Liver (tissue), 9 donors: Measurements from ENCODE around the gene CCNY. TPM values are rescaled to one million over a fixed set of nuclear protein-coding genes. Genes with fewer than 3 reads are reported as not detected.
A peak's percentile ranks its signal among the peaks of the same experiment; 100 is the strongest.

ENCODE experiments used
- DNase-seq: peaks from one replicate; pipeline ENCODE4 v3.0.0-alpha.2; 2017; ENCODE audit warnings: low spot score
- H3K27ac ChIP-seq, 2 donors: one replicate each; pipeline ENCODE4 v1.7.0; 2013; ENCODE audit warnings: inconsistent platforms in 2 of 2, low read length in 2 of 2, control low read depth in 1 of 2, low read depth in 1 of 2, mild to moderate bottlenecking in 1 of 2
- H3K27me3 ChIP-seq, 4 donors: one replicate each; pipeline versions ENCODE4 v1.6.1 to v1.7.0; 2013; ENCODE audit warnings: low read length in 3 of 4, inconsistent platforms in 1 of 4, mild to moderate bottlenecking in 1 of 4, moderate library complexity in 1 of 4; ENCODE audit not compliant: control insufficient read depth in 4 of 4, insufficient read depth in 4 of 4
- H3K36me3 ChIP-seq, 4 donors: one replicate each; pipeline versions ENCODE4 v1.6.1 to v1.7.0; 2013; ENCODE audit warnings: low read length in 3 of 4, mild to moderate bottlenecking in 3 of 4, low read depth in 1 of 4, moderate library complexity in 1 of 4; ENCODE audit not compliant: control insufficient read depth in 4 of 4, insufficient read depth in 3 of 4
- H3K4me1 ChIP-seq, 4 donors: one replicate each; pipeline versions ENCODE4 v1.6.1 to v1.7.0; 2013; ENCODE audit warnings: low read length in 3 of 4, mild to moderate bottlenecking in 3 of 4, moderate library complexity in 1 of 4; ENCODE audit not compliant: control insufficient read depth in 4 of 4, insufficient read depth in 4 of 4
- H3K4me3 ChIP-seq, 3 donors: one replicate each; pipeline versions ENCODE4 v1.6.1 to v1.7.0; 2013; ENCODE audit warnings: low read length in 3 of 3, control low read depth in 1 of 3, low read depth in 1 of 3, mild to moderate bottlenecking in 1 of 3
- H3K9ac ChIP-seq, 2 donors: one replicate each; pipeline ENCODE4 v1.7.0; 2013; ENCODE audit warnings: low read length in 2 of 2, mild to moderate bottlenecking in 2 of 2, moderate library complexity in 2 of 2, control low read depth in 1 of 2, low read depth in 1 of 2
- H3K9me3 ChIP-seq, 4 donors: one replicate each; pipeline versions ENCODE4 v1.6.1 to v1.7.0; 2013; ENCODE audit warnings: low read length in 3 of 4; ENCODE audit not compliant: control insufficient read depth in 4 of 4
- EGR1 ChIP-seq, 2 donors: IDR thresholded peaks; 2 replicates each; pipeline ENCODE4 v1.6.1; 2016 to 2018; ENCODE audit warnings: antibody characterized with exemption in 2 of 2, low read depth in 2 of 2
- FOXA1 ChIP-seq: IDR thresholded peaks from 2 replicates; pipeline ENCODE4 v1.6.1; 2016; ENCODE audit warnings: antibody characterized with exemption
- FOXA2 ChIP-seq: IDR thresholded peaks from 2 replicates; pipeline ENCODE4 v1.6.1; 2016; ENCODE audit warnings: antibody characterized with exemption
- GABPA ChIP-seq, 2 donors: IDR thresholded peaks in 1 of 2; conservative IDR thresholded peaks in 1 of 2; 2 replicates each; pipeline ENCODE4 v1.6.1; 2016; ENCODE audit warnings: antibody characterized with exemption in 2 of 2, mild to moderate bottlenecking in 1 of 2, moderate library complexity in 1 of 2
- HNF4A ChIP-seq, 2 donors: conservative IDR thresholded peaks; 2 replicates each; pipeline ENCODE4 v1.6.1; 2016; ENCODE audit warnings: antibody characterized with exemption in 2 of 2, mild to moderate bottlenecking in 2 of 2
- HNF4G ChIP-seq: IDR thresholded peaks from 2 replicates; pipeline ENCODE4 v1.6.1; 2016; ENCODE audit warnings: antibody characterized with exemption
- JUND ChIP-seq, 2 donors: IDR thresholded peaks; 2 replicates each; pipeline ENCODE4 v1.6.1; 2016; ENCODE audit warnings: antibody characterized with exemption in 2 of 2
- MAX ChIP-seq: IDR thresholded peaks from 2 replicates; pipeline ENCODE4 v1.6.1; 2016; ENCODE audit warnings: antibody characterized with exemption
- NR2F2 ChIP-seq: IDR thresholded peaks from 2 replicates; pipeline ENCODE4 v1.6.1; 2016; ENCODE audit warnings: antibody characterized with exemption
- RAD21 ChIP-seq, 2 donors: IDR thresholded peaks; 2 replicates each; pipeline ENCODE4 v1.6.1; 2016; ENCODE audit warnings: antibody characterized with exemption in 2 of 2, mild to moderate bottlenecking in 2 of 2
- RXRA ChIP-seq, 2 donors: IDR thresholded peaks; 2 replicates each; pipeline ENCODE4 v1.6.1; 2017 to 2018; ENCODE audit warnings: antibody characterized with exemption in 2 of 2, mild to moderate bottlenecking in 1 of 2
- SP1 ChIP-seq: IDR thresholded peaks from 2 replicates; pipeline ENCODE4 v1.6.1; 2018; ENCODE audit warnings: antibody characterized with exemption, mild to moderate bottlenecking
- TAF1 ChIP-seq: conservative IDR thresholded peaks from 2 replicates; pipeline ENCODE4 v1.6.1; 2016; ENCODE audit warnings: antibody characterized with exemption, mild to moderate bottlenecking
- YY1 ChIP-seq: IDR thresholded peaks from 2 replicates; pipeline ENCODE4 v1.6.1; 2016; ENCODE audit warnings: antibody characterized with exemption, mild to moderate bottlenecking
- ZBTB33 ChIP-seq: IDR thresholded peaks from 2 replicates; pipeline ENCODE4 v1.6.1; 2016; ENCODE audit warnings: antibody characterized with exemption
- WGBS: extraction: QIAGEN DNeasy Blood & Tissue Kit; methylation state at CpG from one replicate; pipeline ENCODE4 v1.1.7; 2013; 5-methylcytosine and 5-hydroxymethylcytosine counted together
- polyA plus RNA-seq, 2 donors: library from polyadenylated mRNA; stranded (reverse) in 1 of 2; unstranded in 1 of 2; fragments of 200-250 nt in 1 of 2; fragments of >200 nt in 1 of 2; fragmentation: Nextera tagmentation in 1 of 2; extraction: Ambion mirVana in 1 of 2; gene quantifications; one replicate each; pipeline versions ENCODE4 v1.2.1 to v1.2.3, GENCODE V29; 2013 to 2015
- total RNA-seq, 2 donors: library from RNA; depleted of rRNA; stranded (reverse); fragments of >200 nt; gene quantifications; one replicate each; pipeline ENCODE4 v1.2.3, GENCODE V29; 2014
- TF ChIP-seq, protein P1 (sequence below): IDR thresholded peaks from 2 replicates; pipeline ENCODE4 v1.6.1; 2016; ENCODE audit warnings: antibody characterized with exemption, mild to moderate bottlenecking
- TF ChIP-seq, protein P2 (sequence below): fragments of 150-350 bp; IDR thresholded peaks from 2 replicates; pipeline ENCODE4 v1.5.1; 2017; ENCODE audit warnings: improper control_type of control experiment, low read depth, low read length; ENCODE audit not compliant: missing input control
- TF ChIP-seq, protein P3 (sequence below): IDR thresholded peaks from 2 replicates; pipeline ENCODE4 v1.6.1; 2016; ENCODE audit warnings: antibody characterized with exemption
- donor health status: healthy.
- donor health status: healthy.
- donor health status: healthy.
- donor health status: healthy.
- donor health status: healthy.

The CCNY gene
- total and polyA plus RNA-seq, 4 donors, result 17.6 to 38.4 (median 21.8) TPM

DNA sequence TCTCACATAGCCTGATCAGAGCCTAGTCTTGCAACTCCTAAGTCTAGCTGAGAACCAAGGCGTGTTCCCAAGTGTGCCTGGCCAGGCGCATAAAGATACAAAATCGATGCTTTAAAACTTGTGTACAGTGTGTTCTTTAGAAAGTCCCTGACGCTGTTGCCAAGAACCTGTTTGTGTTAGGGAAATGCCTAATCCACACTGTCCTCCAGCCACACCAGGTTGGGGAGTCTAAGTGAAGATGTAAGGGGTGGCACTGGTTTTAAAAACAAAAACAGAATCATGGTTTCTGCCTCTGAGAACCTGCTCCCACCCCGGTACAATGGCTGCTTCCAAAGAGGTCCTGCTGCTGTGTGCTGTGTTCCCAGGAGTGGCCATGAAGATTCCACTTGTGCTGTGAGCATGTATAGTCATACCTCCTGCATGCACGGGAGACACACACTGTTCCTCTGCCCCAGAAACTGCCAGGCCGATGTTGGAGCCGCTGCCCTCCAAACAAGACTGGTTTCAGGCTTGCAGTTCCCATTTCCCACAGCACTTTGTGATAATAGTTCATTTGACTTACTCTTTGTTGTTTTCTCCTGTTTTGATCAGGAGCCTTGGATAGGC lies 88.5 kb downstream of the CCNY start:
- 37% methylated on average over 8 of the region's 8 CpGs for WGBS
- Histone ChIP-seq H3K9ac (no peak overlapping the region), H3K4me1 (peaks cover 8 to 43% (median 32%) of the 10 kb centered on the region in 4 donors), H3K9me3 (no peaks in the 10 kb centered on the region), H3K4me3 (no peak overlapping the region), H3K27ac (peak overlapping the region; percentile 71 to 76), H3K27me3 (no peaks in the 10 kb centered on the region), H3K36me3 (no peaks in the 10 kb centered on the region)
- DNase-seq, result no peak
- peak; percentile 50 for TF ChIP-seq FOXA2
- TF ChIP-seq, protein P1, sequence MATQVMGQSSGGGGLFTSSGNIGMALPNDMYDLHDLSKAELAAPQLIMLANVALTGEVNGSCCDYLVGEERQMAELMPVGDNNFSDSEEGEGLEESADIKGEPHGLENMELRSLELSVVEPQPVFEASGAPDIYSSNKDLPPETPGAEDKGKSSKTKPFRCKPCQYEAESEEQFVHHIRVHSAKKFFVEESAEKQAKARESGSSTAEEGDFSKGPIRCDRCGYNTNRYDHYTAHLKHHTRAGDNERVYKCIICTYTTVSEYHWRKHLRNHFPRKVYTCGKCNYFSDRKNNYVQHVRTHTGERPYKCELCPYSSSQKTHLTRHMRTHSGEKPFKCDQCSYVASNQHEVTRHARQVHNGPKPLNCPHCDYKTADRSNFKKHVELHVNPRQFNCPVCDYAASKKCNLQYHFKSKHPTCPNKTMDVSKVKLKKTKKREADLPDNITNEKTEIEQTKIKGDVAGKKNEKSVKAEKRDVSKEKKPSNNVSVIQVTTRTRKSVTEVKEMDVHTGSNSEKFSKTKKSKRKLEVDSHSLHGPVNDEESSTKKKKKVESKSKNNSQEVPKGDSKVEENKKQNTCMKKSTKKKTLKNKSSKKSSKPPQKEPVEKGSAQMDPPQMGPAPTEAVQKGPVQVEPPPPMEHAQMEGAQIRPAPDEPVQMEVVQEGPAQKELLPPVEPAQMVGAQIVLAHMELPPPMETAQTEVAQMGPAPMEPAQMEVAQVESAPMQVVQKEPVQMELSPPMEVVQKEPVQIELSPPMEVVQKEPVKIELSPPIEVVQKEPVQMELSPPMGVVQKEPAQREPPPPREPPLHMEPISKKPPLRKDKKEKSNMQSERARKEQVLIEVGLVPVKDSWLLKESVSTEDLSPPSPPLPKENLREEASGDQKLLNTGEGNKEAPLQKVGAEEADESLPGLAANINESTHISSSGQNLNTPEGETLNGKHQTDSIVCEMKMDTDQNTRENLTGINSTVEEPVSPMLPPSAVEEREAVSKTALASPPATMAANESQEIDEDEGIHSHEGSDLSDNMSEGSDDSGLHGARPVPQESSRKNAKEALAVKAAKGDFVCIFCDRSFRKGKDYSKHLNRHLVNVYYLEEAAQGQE, result no peak
- TF ChIP-seq SP1, result peak; percentile 64
- TF ChIP-seq RAD21 (IDR thresholded peaks at IDR 0.05), result peak in 1 of 2 donors; percentile 46
- TF ChIP-seq RXRA (IDR thresholded peaks at IDR 0.05), result peak; percentile 49 to 58
- TF ChIP-seq HNF4A (conservative IDR thresholded peaks at IDR 0.05), result peak; percentile 39
- TF ChIP-seq JUND (IDR thresholded peaks at IDR 0.05), result no peak

DNA sequence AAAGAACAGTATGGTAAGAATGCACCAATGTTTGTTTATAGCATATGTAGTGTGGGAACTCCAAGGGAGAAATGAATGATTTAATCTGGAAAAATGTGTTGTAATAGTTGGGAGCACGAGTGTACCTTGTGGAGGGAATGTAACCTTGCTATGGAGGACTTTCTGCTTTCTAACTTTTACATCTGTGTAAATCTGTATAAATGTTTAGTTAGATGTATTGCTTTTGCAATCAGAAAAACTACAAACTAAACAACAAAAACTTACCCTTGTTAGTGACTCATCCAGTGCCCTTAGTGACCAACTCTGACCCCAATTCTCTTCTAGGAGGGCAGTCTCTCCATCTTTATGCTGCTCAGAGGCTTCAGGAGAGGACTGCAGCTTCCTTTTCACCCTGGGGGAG lies 89.3 kb downstream of the CCNY start:
- 30% methylated on average over 1 of the region's 1 CpG for WGBS
- H3K4me1 ChIP-seq, result peaks cover 8 to 43% (median 32%) of the 10 kb centered on the region in 4 donors

More for the DNA sequence above, 89.3 kb downstream of the CCNY start:
- Histone ChIP-seq H3K27ac (peak overlapping the region; percentile 71 to 76), H3K27me3 (no peaks in the 10 kb centered on the region), H3K4me3 (no peak overlapping the region), H3K9ac (no peak overlapping the region), H3K36me3 (no peaks in the 10 kb centered on the region), H3K9me3 (no peaks in the 10 kb centered on the region)
- TF ChIP-seq HNF4A (conservative IDR thresholded peaks at IDR 0.05) (peak in 1 of 2 donors; percentile 40), FOXA1 (no peak), ZBTB33 (no peak), NR2F2 (no peak), FOXA2 (peak; percentile 20), YY1 (no peak), GABPA (IDR thresholded peaks at IDR 0.05 in 1 of 2, conservative IDR thresholded peaks at IDR 0.05 in 1 of 2) (no peak), EGR1 (IDR thresholded peaks at IDR 0.05; ENCODE audit: low read depth in 2 of 2) (no peak), JUND (IDR thresholded peaks at IDR 0.05) (peak; percentile 38 to 40), TAF1 (no peak), RXRA (IDR thresholded peaks at IDR 0.05) (peak in 1 of 2 donors; percentile 58), SP1 (no peak), MAX (no peak), RAD21 (IDR thresholded peaks at IDR 0.05) (peak in 1 of 2 donors; percentile 8), HNF4G (no peak)
- TF ChIP-seq, protein P2, sequence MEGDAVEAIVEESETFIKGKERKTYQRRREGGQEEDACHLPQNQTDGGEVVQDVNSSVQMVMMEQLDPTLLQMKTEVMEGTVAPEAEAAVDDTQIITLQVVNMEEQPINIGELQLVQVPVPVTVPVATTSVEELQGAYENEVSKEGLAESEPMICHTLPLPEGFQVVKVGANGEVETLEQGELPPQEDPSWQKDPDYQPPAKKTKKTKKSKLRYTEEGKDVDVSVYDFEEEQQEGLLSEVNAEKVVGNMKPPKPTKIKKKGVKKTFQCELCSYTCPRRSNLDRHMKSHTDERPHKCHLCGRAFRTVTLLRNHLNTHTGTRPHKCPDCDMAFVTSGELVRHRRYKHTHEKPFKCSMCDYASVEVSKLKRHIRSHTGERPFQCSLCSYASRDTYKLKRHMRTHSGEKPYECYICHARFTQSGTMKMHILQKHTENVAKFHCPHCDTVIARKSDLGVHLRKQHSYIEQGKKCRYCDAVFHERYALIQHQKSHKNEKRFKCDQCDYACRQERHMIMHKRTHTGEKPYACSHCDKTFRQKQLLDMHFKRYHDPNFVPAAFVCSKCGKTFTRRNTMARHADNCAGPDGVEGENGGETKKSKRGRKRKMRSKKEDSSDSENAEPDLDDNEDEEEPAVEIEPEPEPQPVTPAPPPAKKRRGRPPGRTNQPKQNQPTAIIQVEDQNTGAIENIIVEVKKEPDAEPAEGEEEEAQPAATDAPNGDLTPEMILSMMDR, result no peak
- TF ChIP-seq, protein P3, sequence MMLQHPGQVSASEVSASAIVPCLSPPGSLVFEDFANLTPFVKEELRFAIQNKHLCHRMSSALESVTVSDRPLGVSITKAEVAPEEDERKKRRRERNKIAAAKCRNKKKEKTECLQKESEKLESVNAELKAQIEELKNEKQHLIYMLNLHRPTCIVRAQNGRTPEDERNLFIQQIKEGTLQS, result no peak
- TF ChIP-seq, protein P1, result no peak
- DNase-seq, result no peak
